Measurements from ENCODE around the gene CTDNEP1. TPM values are rescaled to one million over a fixed set of nuclear protein-coding genes. Genes with fewer than 3 reads are reported as not detected.
A peak's percentile ranks its signal among the peaks of the same experiment; 100 is the strongest.

The CTDNEP1 gene
- total and polyA plus RNA-seq, 4 donors = 44.4 to 181 (median 113) TPM

DNA sequence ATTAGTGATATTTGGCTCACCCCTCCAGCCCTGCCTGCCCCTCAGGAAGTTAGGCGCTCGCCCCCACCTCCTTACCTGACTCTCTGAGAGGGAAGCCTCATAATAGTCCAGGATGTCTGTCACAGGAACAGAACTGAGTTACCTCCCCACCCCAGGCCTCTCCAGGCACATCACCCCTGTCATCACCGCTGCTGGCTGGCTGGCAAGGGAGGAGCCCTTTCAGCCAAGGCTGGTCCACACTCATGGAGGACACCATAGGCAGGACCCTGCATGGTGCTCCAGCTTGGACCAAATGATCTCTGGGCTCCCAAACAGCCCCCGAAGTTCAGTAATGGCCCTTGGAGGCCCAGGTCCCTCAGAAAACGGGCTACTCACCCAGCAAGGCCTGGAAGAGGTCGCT is 33.4 kb downstream of the CTDNEP1 start:
- no peaks in the 10 kb centered on the region for H3K27me3 ChIP-seq (ENCODE audit: control insufficient read depth, insufficient read depth, low read length)
- H3K4me3 ChIP-seq (ENCODE audit: low read depth, low read length) = peak overlapping the region; percentile 60
- H3K27ac ChIP-seq (ENCODE audit: low read depth, low read length) = peak overlapping the region; percentile 88
- H3K9me3 ChIP-seq (ENCODE audit: control insufficient read depth, insufficient read depth, low read length) = no peaks in the 10 kb centered on the region
- peaks cover 28% of the 10 kb centered on the region for H3K36me3 ChIP-seq (ENCODE audit: control insufficient read depth, insufficient read depth, low read length)
- 57% methylated on average over 6 of the region's 6 CpGs for WGBS (ENCODE audit: insufficient coverage)
- peaks cover 84% of the 10 kb centered on the region for H3K4me1 ChIP-seq (ENCODE audit: control insufficient read depth, insufficient read depth, low read length)
- no peak for DNase-seq (ENCODE audit: low read depth in 4 of 6, low spot score in 6 of 6)

DNA sequence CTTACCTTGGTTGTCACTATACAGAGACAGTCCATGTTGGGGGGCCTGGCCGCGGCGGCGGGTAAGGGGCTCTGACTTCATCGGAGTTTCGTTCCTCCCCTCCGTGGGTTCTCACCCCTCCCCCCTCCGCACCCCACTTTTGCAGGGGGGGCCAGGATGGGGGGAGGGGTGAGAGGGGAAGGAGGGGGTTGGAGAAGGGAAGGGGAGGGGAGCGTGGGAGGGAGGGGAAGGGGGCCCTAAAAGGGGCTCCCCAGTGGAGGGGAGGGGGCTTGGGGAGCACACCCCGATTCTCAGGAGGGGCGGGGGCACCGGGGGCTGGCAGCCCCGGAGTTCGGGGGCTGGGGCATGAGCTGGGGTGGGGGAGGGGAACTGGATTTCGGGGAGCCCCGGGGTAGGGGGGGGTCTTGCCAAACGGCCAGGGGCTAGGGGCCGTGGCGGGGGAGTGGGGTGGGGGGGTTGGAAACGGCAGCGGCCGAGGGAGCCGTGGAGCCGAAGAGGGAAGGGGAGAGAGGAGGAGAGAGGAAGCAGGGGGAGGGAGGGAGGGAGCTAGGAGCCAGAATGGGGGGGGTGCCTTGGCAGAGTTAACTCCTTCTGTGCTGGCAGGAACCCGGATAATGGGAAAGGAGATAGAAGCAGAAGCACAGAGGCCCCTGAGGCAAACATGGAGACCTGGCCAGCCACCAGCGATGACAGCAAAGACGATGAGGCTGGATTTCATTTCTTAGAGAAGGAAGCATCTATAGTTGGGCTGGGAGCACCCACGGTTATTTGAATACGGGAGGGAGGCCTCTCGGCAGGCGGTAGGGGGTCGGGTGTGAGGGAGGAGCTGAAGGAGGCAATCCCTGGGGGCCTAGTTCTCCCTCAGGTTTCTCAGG is 34.2 kb downstream of the CTDNEP1 start:
- H3K9me3 ChIP-seq (ENCODE audit: control insufficient read depth, insufficient read depth, low read length) = no peaks in the 10 kb centered on the region
- H3K36me3 ChIP-seq (ENCODE audit: control insufficient read depth, insufficient read depth, low read length) = peaks cover 20% of the 10 kb centered on the region
- peak in 3 of 6 donors; percentile 81 to 96 (median 95) for DNase-seq (ENCODE audit: low read depth in 4 of 6, low spot score in 6 of 6)
- H3K27me3 ChIP-seq (ENCODE audit: control insufficient read depth, insufficient read depth, low read length) = no peaks in the 10 kb centered on the region
- H3K4me1 ChIP-seq (ENCODE audit: control insufficient read depth, insufficient read depth, low read length) = peaks cover 91% of the 10 kb centered on the region
- peak overlapping the region; percentile 88 for H3K27ac ChIP-seq (ENCODE audit: low read depth, low read length)
- H3K4me3 ChIP-seq (ENCODE audit: low read depth, low read length) = peak overlapping the region; percentile 60
- WGBS (ENCODE audit: insufficient coverage) = 0% methylated on average over 13 of the region's 32 CpGs

DNA sequence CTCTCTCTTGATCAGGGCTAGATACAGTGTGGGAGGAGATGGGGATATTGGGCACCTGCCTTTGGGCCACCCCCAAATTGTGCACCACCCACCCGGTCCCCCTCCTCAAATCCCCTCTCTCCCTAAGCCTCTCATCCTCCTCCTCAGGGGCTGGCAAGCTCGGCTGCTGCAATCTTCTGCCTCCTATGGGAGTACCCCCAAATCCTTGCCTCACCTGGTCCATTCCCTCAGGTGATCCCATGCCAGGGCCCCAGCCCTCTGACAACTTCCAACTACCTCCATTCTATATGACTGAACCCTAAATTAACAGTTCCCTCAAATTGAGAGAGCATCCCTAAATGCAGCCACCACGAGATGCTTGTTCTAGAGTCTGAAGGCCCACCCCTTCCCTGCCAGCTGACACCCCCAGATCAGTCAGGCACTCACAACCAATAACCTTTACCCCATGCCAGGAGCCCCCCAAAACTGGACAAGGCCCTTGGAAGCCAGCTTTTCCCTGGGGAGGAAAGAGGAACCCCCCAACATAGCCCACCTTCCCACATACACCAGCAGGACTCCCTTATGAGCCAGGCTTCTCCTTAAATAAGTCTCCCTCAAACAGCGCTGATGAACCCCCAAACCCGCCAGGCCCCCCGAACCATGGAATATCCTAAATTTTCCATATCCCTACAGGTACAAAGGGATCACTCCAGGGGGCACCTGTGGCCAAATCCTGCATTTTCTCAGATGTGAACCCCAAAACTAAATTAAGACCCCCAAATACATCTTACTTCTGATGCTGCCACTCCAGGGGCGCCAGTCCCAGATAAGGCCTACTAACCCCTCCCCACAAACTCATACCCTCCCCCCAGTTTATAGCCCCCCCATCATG is 35.1 kb downstream of the CTDNEP1 start:
- H3K4me3 ChIP-seq (ENCODE audit: low read depth, low read length) = peak overlapping the region; percentile 49
- H3K27me3 ChIP-seq (ENCODE audit: control insufficient read depth, insufficient read depth, low read length) = no peaks in the 10 kb centered on the region
- peaks cover 89% of the 10 kb centered on the region for H3K4me1 ChIP-seq (ENCODE audit: control insufficient read depth, insufficient read depth, low read length)
- 10% methylated on average over 7 of the region's 7 CpGs for WGBS (ENCODE audit: insufficient coverage)
- H3K27ac ChIP-seq (ENCODE audit: low read depth, low read length) = peak overlapping the region; percentile 78
- no peaks in the 10 kb centered on the region for H3K9me3 ChIP-seq (ENCODE audit: control insufficient read depth, insufficient read depth, low read length)
- peaks cover 11% of the 10 kb centered on the region for H3K36me3 ChIP-seq (ENCODE audit: control insufficient read depth, insufficient read depth, low read length)
- DNase-seq (ENCODE audit: low read depth in 4 of 6, low spot score in 6 of 6) = no peak

DNA sequence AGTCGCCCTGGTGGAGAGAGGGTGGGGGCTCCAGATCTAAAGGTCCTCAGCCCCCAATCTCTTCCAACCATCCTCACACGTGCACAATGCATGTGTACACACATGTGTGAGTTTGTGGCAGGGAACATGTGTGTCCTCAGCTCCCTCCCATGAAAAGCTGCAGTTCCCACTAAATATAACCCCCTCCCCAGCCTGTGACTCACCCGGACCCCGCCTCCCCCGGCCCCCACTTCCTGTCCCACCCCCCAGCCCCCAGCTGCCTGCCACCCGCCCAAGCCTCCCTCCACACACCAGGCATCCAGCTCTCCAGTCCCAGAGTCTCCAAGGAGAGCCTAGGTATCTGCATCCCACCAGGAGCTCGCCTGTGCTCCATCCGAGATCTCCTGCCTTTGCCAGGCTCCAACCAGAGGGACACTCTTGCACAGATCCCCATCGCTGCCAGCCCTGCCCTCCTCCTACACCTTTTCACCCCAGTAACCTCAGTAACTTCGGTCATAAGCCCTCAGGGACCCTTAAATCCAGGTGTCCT is 35.8 kb downstream of the CTDNEP1 start:
- 8% methylated on average over 4 of the region's 10 CpGs for WGBS (ENCODE audit: insufficient coverage)
- peak overlapping the region; percentile 72 for H3K4me3 ChIP-seq (ENCODE audit: low read depth, low read length)
- peaks cover 3% of the 10 kb centered on the region for H3K36me3 ChIP-seq (ENCODE audit: control insufficient read depth, insufficient read depth, low read length)
- H3K9me3 ChIP-seq (ENCODE audit: control insufficient read depth, insufficient read depth, low read length) = no peaks in the 10 kb centered on the region
- peaks cover 87% of the 10 kb centered on the region for H3K4me1 ChIP-seq (ENCODE audit: control insufficient read depth, insufficient read depth, low read length)
- no peak for DNase-seq (ENCODE audit: low read depth in 4 of 6, low spot score in 6 of 6)
- peak overlapping the region; percentile 99 for H3K27ac ChIP-seq (ENCODE audit: low read depth, low read length)
- H3K27me3 ChIP-seq (ENCODE audit: control insufficient read depth, insufficient read depth, low read length) = no peaks in the 10 kb centered on the region

DNA sequence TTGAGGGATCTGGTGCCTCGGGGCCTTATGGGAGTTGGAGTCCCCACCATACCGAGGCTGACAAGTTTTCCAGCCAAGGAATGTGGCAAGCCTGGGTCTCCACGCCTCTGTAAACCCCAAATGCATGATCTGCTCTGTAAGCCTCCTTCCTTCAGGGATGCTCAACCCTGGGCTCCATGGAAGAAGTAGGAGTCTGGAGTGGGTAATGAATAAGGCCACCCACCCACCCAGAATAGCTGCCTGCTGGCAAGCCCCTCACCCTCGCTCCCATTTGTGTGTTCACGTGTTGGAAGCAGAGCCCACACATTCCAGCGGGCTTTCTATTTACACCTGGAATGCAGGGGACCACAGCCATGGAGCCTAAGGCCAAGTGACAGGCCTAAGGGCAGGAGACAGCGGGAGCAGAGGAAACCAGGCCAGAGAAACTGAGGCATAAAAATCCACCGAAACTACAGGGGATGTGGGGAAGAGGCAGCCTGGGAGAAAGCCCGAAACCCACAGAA is 36.3 kb downstream of the CTDNEP1 start:
- Histone ChIP-seq H3K36me3 (ENCODE audit: control insufficient read depth, insufficient read depth, low read length) (no peaks in the 10 kb centered on the region), H3K27me3 (ENCODE audit: control insufficient read depth, insufficient read depth, low read length) (no peaks in the 10 kb centered on the region), H3K27ac (ENCODE audit: low read depth, low read length) (peak overlapping the region; percentile 99), H3K4me3 (ENCODE audit: low read depth, low read length) (peak overlapping the region; percentile 72), H3K9me3 (ENCODE audit: control insufficient read depth, insufficient read depth, low read length) (no peaks in the 10 kb centered on the region), H3K4me1 (ENCODE audit: control insufficient read depth, insufficient read depth, low read length) (peaks cover 85% of the 10 kb centered on the region)
- peak in 2 of 6 donors; percentile 80 to 85 for DNase-seq (ENCODE audit: low read depth in 4 of 6, low spot score in 6 of 6)
- WGBS (ENCODE audit: insufficient coverage) = 0% methylated on average over 6 of the region's 9 CpGs

DNA sequence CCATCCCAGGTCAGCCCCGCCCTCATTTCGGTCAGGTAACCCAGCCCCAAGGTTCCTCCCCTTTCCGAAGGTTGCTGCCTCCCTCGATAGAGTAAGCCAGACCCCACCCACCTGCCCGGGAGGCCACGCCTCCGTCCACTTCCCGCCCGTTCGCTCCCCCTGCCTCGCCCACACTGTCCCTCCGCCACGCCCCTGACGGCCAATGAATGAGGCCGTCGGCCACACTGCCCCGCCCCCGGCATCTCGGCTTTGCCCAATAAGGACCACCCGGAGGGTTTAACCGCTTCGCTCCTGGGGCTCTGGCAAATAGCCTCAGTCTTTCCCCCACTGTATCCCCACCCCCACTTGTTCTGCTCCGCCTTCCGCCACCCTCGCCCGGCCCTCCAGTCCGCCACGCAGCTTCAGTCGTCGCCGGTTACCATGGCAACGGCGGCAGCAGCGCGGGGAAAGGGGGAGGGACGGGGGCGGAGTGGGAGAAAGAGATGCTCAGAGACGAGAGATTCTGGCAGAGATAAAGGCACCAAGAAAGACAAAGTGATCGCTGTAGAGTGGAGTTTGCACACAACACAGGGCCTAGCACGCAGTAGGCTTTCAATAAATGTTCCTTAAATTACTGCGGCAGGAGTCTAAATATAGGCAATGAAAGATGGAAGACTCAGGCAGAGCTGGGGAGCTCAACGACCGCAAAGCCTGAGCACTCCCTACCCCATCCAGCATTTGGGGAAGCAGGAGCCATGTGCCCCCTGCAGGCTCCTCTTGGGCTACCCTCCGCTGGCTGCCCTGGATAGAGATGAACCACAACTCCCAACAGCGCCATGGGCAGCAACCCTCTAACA is 37.0 kb downstream of the CTDNEP1 start:
- DNase-seq (ENCODE audit: low read depth in 4 of 6, low spot score in 6 of 6) = peak; percentile 91 to 100 (median 98)
- no peaks in the 10 kb centered on the region for H3K27me3 ChIP-seq (ENCODE audit: control insufficient read depth, insufficient read depth, low read length)
- peak overlapping the region; percentile 72 for H3K4me3 ChIP-seq (ENCODE audit: low read depth, low read length)
- H3K9me3 ChIP-seq (ENCODE audit: control insufficient read depth, insufficient read depth, low read length) = no peaks in the 10 kb centered on the region
- WGBS (ENCODE audit: insufficient coverage) = 0% methylated on average over 36 of the region's 45 CpGs
- peaks cover 81% of the 10 kb centered on the region for H3K4me1 ChIP-seq (ENCODE audit: control insufficient read depth, insufficient read depth, low read length)
- H3K36me3 ChIP-seq (ENCODE audit: control insufficient read depth, insufficient read depth, low read length) = no peaks in the 10 kb centered on the region
- peak overlapping the region; percentile 99 for H3K27ac ChIP-seq (ENCODE audit: low read depth, low read length)

DNA sequence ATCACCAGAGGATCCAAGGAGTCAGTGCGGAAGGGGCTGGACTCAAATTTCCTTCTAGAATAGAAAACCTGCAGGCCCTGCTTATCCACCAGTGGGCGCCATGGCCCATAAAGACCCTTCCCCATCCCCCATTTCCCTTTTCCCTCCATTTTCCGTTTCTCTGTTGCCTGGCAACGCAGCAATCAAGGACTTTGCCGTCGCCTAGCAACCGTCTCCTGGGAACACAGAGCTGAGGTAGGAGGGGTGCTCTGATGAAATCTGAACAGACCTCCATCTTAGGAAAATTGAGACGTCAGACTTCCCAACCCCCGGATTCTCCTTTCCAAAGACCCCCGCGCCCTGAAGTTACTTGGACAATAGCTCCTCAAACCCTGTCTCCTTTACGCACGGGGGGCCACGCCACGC is 37.6 kb downstream of the CTDNEP1 start:
- Histone ChIP-seq H3K27me3 (ENCODE audit: control insufficient read depth, insufficient read depth, low read length) (no peaks in the 10 kb centered on the region), H3K4me1 (ENCODE audit: control insufficient read depth, insufficient read depth, low read length) (peaks cover 80% of the 10 kb centered on the region), H3K36me3 (ENCODE audit: control insufficient read depth, insufficient read depth, low read length) (peaks cover 4% of the 10 kb centered on the region), H3K27ac (ENCODE audit: low read depth, low read length) (peak overlapping the region; percentile 99), H3K4me3 (ENCODE audit: low read depth, low read length) (peak overlapping the region; percentile 72), H3K9me3 (ENCODE audit: control insufficient read depth, insufficient read depth, low read length) (no peaks in the 10 kb centered on the region)
- DNase-seq (ENCODE audit: low read depth in 4 of 6, low spot score in 6 of 6) = peak in 5 of 6 donors; percentile 93 to 100 (median 98)
- 0% methylated on average over 9 of the region's 15 CpGs for WGBS (ENCODE audit: insufficient coverage)

DNA sequence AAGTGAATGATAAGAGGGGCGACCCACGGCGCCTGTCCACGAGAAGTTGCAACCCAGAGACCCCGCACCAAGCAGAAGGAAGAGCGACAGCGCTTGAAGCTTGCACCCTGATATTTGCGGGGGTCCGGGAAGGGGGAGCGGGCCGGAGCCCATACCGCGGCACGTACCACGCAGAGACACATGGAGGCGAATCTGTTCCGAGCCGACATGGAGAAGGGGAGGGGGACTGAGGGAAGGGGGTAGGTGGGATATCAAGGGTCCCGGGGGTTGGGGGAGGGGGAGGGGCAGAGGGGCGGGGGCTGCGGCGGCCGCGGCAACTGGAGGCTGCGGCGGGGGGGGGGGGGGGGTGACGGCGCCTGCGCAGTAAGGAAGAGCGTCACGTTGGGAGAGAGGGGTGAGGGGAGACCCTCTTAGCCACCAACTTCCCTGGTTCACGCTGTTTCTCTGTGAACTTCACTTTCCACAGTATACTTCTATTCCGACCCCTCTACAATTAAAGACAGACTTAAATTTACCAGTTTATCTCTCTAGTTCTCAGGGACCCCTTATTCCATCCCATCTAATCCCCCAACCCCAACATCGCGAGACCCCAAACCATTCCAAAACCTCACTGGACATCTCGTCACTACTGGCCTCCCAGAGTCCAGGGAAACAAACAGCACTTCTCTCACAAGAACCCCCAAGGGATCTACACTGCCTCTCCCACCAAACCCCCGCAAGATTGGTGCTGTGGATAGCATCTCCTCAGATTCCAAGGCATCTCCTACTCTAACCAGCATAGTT is 39.9 kb downstream of the CTDNEP1 start:
- Histone ChIP-seq H3K27me3 (ENCODE audit: control insufficient read depth, insufficient read depth, low read length) (no peaks in the 10 kb centered on the region), H3K4me1 (ENCODE audit: control insufficient read depth, insufficient read depth, low read length) (peaks cover 82% of the 10 kb centered on the region), H3K36me3 (ENCODE audit: control insufficient read depth, insufficient read depth, low read length) (peaks cover 20% of the 10 kb centered on the region), H3K9me3 (ENCODE audit: control insufficient read depth, insufficient read depth, low read length) (no peaks in the 10 kb centered on the region), H3K4me3 (ENCODE audit: low read depth, low read length) (peak overlapping the region; percentile 14), H3K27ac (ENCODE audit: low read depth, low read length) (no peak overlapping the region)
- DNase-seq (ENCODE audit: low read depth in 4 of 6, low spot score in 6 of 6) = peak in 1 of 6 donors; percentile 71
- WGBS (ENCODE audit: insufficient coverage) = 15% methylated on average over 15 of the region's 37 CpGs

All from spinal cord (tissue), 10 donors.